Bronchial epithelial cell (primary cell): Measurements from ENCODE around the gene PLCB1. TPM values are rescaled to one million over a fixed set of nuclear protein-coding genes. Genes with fewer than 3 reads are reported as not detected.

Experiments used
- DNase-seq: peaks from one replicate; pipeline ENCODE4 v3.0.0-alpha.2; 2010; ENCODE audit warnings: low read depth
- FAIRE-seq: peaks from 2 replicates; lab custom pipeline; 2011; peaks lifted over from hg19 to GRCh38; lab: Jason Lieb, UNC
- H3K27me3 ChIP-seq: 2 replicates; pipeline ENCODE4 v1.5.1; 2011; ENCODE audit warnings: low read length; ENCODE audit not compliant: control insufficient read depth, insufficient read depth
- H3K36me3 ChIP-seq: 2 replicates; pipeline ENCODE4 v1.5.1; 2011; ENCODE audit warnings: low read length; ENCODE audit not compliant: control insufficient read depth, insufficient read depth
- H3K4me3 ChIP-seq: 2 replicates; pipeline ENCODE4 v1.5.1; 2011; ENCODE audit warnings: mild to moderate bottlenecking, low read depth, low read length, control low read depth
- total RNA-seq: library from RNA; depleted of rRNA; stranded (reverse); fragments of >200 nt; gene quantifications from 2 replicates; pipeline ENCODE4 v1.2.1, GENCODE V29; 2014
- TF ChIP-seq, protein P1 (sequence below): IDR thresholded peaks from 2 replicates; pipeline ENCODE4 v1.5.1; 2011; ENCODE audit warnings: mild to moderate bottlenecking, moderate library complexity, low read length, control low read depth, inconsistent platforms; ENCODE audit not compliant: insufficient read depth, severe bottlenecking

Gene PLCB1
- total RNA-seq, 1 donor from 2014 or later, result 1.1 TPM

DNA sequence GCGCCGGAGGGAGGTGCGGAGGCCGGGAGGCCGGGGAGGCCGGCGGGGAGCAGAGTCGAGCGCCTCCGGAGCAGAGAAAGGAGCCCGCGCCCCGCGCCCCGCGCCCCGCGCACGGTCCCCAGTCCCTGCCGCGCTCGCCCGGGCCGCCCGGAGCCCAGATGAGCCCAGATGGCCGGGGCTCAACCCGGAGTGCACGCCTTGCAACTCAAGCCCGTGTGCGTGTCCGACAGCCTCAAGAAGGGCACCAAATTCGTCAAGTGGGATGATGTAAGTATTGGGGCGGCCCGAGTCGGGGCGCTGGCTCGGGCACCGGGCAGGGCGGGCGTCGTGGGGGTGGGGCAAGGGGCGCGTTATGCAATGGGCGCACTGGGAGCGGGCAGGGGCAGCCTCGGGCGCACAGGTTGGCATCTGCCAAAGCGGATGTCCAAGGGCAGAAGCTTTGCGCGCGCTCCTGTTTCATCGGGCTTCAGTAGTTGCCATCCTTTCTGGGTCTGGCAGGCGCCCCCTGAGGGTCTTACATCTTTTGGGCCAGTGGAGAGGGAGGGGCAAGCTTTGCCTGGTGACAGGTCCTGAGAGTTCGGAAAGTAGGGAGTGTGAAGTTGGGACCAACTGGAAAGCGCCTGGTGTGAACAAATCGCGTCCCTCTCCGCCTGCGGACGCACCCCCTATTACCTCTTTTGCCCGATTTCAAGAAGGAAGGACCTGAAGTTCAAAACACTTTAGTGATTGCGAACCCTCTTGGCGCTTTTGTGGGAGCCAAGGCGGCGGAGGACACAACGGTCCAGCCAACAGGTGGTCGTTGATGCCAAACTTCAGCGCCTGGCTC lies 631 bp downstream of the PLCB1 start:
- Histone ChIP-seq H3K36me3 (no peaks in the 10 kb centered on the region), H3K4me3 (peak overlapping the region; percentile 31), H3K27me3 (peaks cover 8% of the 10 kb centered on the region)
- DNase-seq, result no peak
- TF ChIP-seq, protein P1, sequence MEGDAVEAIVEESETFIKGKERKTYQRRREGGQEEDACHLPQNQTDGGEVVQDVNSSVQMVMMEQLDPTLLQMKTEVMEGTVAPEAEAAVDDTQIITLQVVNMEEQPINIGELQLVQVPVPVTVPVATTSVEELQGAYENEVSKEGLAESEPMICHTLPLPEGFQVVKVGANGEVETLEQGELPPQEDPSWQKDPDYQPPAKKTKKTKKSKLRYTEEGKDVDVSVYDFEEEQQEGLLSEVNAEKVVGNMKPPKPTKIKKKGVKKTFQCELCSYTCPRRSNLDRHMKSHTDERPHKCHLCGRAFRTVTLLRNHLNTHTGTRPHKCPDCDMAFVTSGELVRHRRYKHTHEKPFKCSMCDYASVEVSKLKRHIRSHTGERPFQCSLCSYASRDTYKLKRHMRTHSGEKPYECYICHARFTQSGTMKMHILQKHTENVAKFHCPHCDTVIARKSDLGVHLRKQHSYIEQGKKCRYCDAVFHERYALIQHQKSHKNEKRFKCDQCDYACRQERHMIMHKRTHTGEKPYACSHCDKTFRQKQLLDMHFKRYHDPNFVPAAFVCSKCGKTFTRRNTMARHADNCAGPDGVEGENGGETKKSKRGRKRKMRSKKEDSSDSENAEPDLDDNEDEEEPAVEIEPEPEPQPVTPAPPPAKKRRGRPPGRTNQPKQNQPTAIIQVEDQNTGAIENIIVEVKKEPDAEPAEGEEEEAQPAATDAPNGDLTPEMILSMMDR, result no peak
- no peak for FAIRE-seq

DNA sequence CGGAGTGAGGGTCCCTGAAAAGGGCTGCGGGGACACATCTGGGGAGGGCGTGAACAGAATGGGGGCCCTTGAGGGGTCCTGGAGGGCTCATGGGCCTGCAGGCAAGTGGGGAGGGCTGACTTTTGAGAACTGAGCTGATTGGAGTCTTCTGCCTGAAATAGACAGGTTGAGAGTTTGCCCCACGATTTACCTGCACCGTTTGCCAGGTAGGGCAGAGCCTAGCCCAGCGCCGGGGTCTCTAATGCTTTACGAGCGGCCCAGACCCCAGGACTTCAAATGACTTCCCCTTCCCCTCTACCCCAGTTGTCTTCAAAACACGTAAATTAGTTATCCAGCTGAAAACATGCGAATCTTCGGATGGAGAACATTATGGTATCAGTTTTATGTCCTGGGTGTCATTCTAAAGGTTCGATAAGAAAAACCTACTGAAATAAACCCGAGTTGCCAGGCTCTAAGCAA lies 1.3 kb downstream of the PLCB1 start:
- FAIRE-seq (no peak), DNase-seq (no peak)
- Histone ChIP-seq H3K4me3 (no peak overlapping the region), H3K27me3 (peaks cover 8% of the 10 kb centered on the region), H3K36me3 (no peaks in the 10 kb centered on the region)
- TF ChIP-seq, protein P1, result no peak

DNA sequence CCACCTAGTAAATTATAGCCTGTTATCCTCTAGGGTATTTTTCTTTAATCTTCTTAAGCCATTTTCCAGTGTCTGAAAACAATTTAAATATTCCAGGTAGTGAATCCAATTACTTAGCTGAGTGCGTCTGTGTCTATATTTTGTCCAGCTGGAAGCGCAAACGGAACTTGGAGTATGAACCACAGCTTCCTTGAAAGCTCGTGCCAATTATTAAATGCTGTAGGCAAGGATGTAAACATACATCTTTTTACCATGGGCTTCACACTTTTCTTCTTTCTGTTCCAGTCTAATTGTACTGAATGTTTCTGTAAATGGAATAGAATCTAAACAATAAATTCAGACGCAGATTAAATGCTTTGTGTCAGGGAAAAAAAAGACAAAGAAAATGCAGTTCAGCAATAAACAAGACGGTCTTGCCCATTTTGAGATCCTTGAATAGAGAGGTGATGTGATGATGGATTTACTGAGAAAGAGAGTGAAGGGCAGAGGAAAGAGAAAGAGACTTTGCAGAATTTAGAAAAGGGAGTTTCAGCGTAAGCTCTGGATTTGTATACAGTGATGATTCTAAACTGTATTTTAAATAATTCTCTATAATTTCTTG lies 1.9 kb downstream of the PLCB1 start:
- H3K27me3 ChIP-seq, result peaks cover 8% of the 10 kb centered on the region
- no peaks in the 10 kb centered on the region for H3K36me3 ChIP-seq
- H3K4me3 ChIP-seq, result no peak overlapping the region
- no peak for FAIRE-seq
- TF ChIP-seq, protein P1, result no peak
- DNase-seq, result no peak

DNA sequence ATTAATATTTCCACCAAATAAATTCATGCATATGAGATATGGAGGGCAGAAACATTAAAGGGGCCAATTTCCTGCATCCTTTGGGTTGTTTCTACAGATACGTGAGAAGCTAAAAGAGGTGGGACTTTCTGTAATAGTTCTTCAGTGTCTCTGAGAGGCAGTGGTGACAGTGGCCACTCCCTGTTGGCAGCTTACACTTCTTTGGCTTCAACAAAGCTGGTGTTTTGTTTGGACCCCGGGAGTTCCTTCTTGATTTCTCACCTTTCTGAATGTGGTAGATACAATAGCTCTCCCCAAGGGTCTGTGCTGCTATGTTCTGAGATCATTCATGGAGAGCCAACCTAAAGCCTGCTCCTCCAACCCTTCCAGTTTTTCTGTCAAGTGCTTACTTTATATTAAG lies 7.8 kb downstream of the PLCB1 start:
- H3K36me3 ChIP-seq, result no peaks in the 10 kb centered on the region
- H3K27me3 ChIP-seq, result no peaks in the 10 kb centered on the region
- H3K4me3 ChIP-seq, result no peak overlapping the region
- DNase-seq (no peak), FAIRE-seq (no peak)
- TF ChIP-seq, protein P1, result no peak

DNA sequence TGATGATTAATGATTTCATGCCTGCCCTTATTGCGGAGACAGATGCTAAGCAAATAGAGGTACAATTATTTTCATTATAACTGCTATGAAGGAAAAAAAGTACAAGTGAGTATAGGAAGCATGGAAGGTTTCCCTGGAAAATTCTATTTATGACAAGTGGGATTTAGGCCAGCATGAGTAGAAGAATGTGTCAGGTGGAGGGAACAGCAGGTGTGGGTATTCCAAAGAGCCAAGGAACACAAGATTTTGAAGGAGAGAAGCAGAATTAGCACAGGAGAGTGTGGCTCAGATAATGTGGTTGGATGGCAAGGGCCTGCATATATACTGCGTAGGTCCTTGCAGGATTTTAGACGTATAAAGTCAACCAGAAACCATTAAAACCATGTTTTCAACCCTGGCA lies 11.4 kb downstream of the PLCB1 start:
- no peak for DNase-seq
- FAIRE-seq, result no peak
- Histone ChIP-seq H3K4me3 (no peak overlapping the region), H3K36me3 (no peaks in the 10 kb centered on the region), H3K27me3 (no peaks in the 10 kb centered on the region)
- TF ChIP-seq, protein P1, result no peak
